Keratinocyte (primary cell): Measurements from ENCODE around the gene NPDC1. TPM values are rescaled to one million over a fixed set of nuclear protein-coding genes. Genes with fewer than 3 reads are reported as not detected.
A peak's percentile ranks its signal among the peaks of the same experiment; 100 is the strongest.

ENCODE experiments used
- DNase-seq: peaks from one replicate; pipeline ENCODE4 v3.0.0-alpha.2; 2011; ENCODE audit warnings: low read depth, missing footprints, low spot score
- FAIRE-seq: peaks from 2 replicates; lab custom pipeline; 2011; peaks lifted over from hg19 to GRCh38; lab: Jason Lieb, UNC
- H2AFZ ChIP-seq: 2 replicates; pipeline ENCODE4 v1.6.0; 2012; ENCODE audit warnings: low read length, control low read depth, inconsistent platforms; ENCODE audit not compliant: control insufficient read depth
- H3K27ac ChIP-seq: 2 replicates; pipeline ENCODE4 v1.5.1; 2011; ENCODE audit warnings: low read length; ENCODE audit not compliant: control insufficient read depth, insufficient read depth
- H3K27me3 ChIP-seq: 3 replicates; pipeline ENCODE4 v1.6.0; 2011; ENCODE audit warnings: low read length; ENCODE audit not compliant: control insufficient read depth, insufficient read depth; ENCODE audit errors: extremely low read depth
- H3K36me3 ChIP-seq, 2 experiments: 2 replicates in 1 of 2; 3 replicates in 1 of 2; pipeline ENCODE4 v1.5.1; 2011; ENCODE audit warnings: low read length in 2 of 2, mild to moderate bottlenecking in 1 of 2; ENCODE audit not compliant: control insufficient read depth in 2 of 2, insufficient read depth in 2 of 2; ENCODE audit errors: extremely low read depth in 1 of 2
- H3K4me1 ChIP-seq: 3 replicates; pipeline ENCODE4 v1.5.1; 2011; ENCODE audit warnings: low read length; ENCODE audit not compliant: control insufficient read depth, insufficient read depth; ENCODE audit errors: extremely low read depth
- H3K4me2 ChIP-seq: 3 replicates; pipeline ENCODE4 v1.6.0; 2011; ENCODE audit warnings: low read depth, low read length; ENCODE audit not compliant: control insufficient read depth, insufficient read depth; ENCODE audit errors: extremely low read depth
- H3K4me3 ChIP-seq, 3 experiments: fragments of 200-600 bp in 1 of 3; sonication (generic) in 1 of 3; 2 replicates in 2 of 3; 3 replicates in 1 of 3; pipeline ENCODE4 v1.5.1; 2011 to 2016; ENCODE audit warnings: low read length in 3 of 3, mild to moderate bottlenecking in 3 of 3, control low read depth in 2 of 3, inconsistent platforms in 1 of 3, low read depth in 1 of 3, mixed read lengths in 1 of 3, mixed run types in 1 of 3, moderate library complexity in 1 of 3; ENCODE audit not compliant: control insufficient read depth in 2 of 3, insufficient read depth in 2 of 3; ENCODE audit errors: extremely low read depth in 1 of 3
- H3K79me2 ChIP-seq: 2 replicates; pipeline ENCODE4 v1.6.0; 2012; ENCODE audit warnings: low read length; ENCODE audit not compliant: control insufficient read depth, insufficient read depth
- H3K9ac ChIP-seq: 3 replicates; pipeline ENCODE4 v1.6.0; 2011; ENCODE audit warnings: low read length; ENCODE audit not compliant: control insufficient read depth, insufficient read depth; ENCODE audit errors: extremely low read depth
- H3K9me1 ChIP-seq: 3 replicates; pipeline ENCODE4 v1.6.0; 2011; ENCODE audit warnings: low read length; ENCODE audit not compliant: control insufficient read depth, insufficient read depth; ENCODE audit errors: extremely low read depth
- H3K9me3 ChIP-seq: 2 replicates; pipeline ENCODE4 v1.5.1; 2012; ENCODE audit warnings: low read depth, low read length; ENCODE audit not compliant: control insufficient read depth
- H4K20me1 ChIP-seq: 3 replicates; pipeline ENCODE4 v1.6.0; 2011; ENCODE audit warnings: low read length; ENCODE audit not compliant: control insufficient read depth, insufficient read depth; ENCODE audit errors: extremely low read depth
- EZH2 ChIP-seq: IDR thresholded peaks from one replicate; pipeline ENCODE4 v1.6.1; 2012; ENCODE audit warnings: inconsistent platforms, mild to moderate bottlenecking, low read length, moderate library complexity
- dilution Hi-C: fragments of 300-500 bp; cut with MboI; formaldehyde crosslinking; loops from one replicate; pipeline ENCODE4 v1.7.0; 2020; ENCODE audit warnings: low sequenced_read_pairs; ENCODE audit not compliant: extremely low pct_ligation_motif_present
- polyA plus RNA-seq, 5 experiments: library from polyadenylated mRNA; depleted of rRNA in 3 of 5; stranded (reverse) in 3 of 5; stranded (forward) in 1 of 5; unstranded in 1 of 5; fragments of >200 nt; gene quantifications; 1 replicate in 1 of 5; 2 replicates in 3 of 5; 3 replicates in 1 of 5; pipeline versions ENCODE4 v1.2.1 to v1.2.3, GENCODE V29; 2011 to 2012; ENCODE audit warnings: missing spikeins in 2 of 5, low read depth in 1 of 5, low replicate concordance in 1 of 5
- TF ChIP-seq, protein P1 (sequence below), 3 experiments: IDR thresholded peaks in 1 of 3; conservative IDR thresholded peaks in 1 of 3; optimal IDR thresholded peaks in 1 of 3; 2 replicates in 2 of 3; 3 replicates in 1 of 3; pipeline versions ENCODE3 to v1.5.1; 2011; ENCODE audit warnings: low read length in 3 of 3, mild to moderate bottlenecking in 3 of 3, moderate library complexity in 2 of 3, control low read depth in 1 of 3, inconsistent platforms in 1 of 3; ENCODE audit not compliant: insufficient read depth in 2 of 3; ENCODE audit errors: extremely low read depth in 1 of 3

Gene NPDC1
- polyA plus RNA-seq, 1 donor (not counting 4 experiments of a cell fraction or from before 2014, with no cell fraction given): 9.8 TPM

DNA sequence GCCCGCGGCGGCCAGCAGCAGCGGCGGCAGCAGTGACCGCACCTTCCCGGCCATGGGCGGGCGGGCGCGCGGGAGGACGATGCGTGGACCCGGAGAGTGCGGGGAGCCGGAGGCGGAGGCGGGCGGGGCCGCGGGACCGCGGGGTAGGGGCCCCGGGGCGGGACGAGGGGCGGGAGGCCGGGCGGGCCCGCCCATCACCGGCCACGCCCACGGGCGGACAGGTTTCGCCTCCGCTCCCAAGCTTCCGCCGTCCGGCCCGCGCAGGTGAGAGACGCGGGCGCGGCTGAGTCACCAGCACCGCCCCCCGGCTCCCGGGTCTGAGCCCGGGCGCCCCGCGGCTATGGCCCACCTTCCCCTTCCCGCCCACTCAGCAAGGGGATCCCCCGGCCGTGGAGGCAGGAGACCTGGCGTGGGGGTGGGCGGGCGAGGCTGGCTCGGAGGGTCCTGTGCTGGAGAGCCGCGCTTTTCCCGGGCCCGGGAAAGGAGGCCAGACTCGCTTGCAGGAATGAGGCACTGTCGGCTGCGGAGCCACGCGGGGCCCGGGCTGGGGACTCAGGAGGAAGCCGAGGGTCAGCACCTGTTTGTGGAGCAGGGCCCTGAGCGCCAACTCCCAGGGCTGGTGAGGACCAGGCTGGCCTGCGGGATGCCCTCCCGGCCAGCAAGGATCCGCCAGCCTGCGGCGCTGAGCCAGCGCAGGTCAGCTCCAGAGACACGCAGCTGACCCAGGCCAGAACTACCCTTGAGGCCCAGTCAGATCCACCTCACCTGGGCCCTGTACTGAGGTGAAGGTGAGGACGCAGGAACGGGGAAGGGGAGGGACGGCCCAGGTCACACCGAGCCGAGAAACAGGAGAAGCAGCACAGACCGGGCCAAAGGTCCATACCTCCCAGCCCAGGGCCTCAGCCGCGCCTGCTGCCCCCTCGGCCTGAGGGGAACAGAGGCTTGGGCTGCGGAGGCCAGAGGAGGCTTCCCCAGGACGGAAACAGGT, 8.3 kb upstream of the NPDC1 start, which contains the start of gene ENTPD2:
Gene ENTPD2 (minus strand): TSS at position 118 of the 988 bp plus-strand sequence. CDS start 64 bp downstream, at position 54.
- no peak within 1 kb of the TSS for H3K9ac ChIP-seq
- peak within 1 kb of the TSS; percentile 13 for H2AFZ ChIP-seq
- H3K4me3 ChIP-seq: peak within 1 kb of the TSS; percentile 26 to 63 (median 47)
- no peaks in the 10 kb centered on the region for H3K9me1 ChIP-seq
- peaks cover 8% of the 10 kb centered on the region for H3K27me3 ChIP-seq
- DNase-seq (no peak), FAIRE-seq (no peak)
- no peaks in the 10 kb centered on the region for H3K9me3 ChIP-seq
- no peaks in the 10 kb centered on the region for H3K36me3 ChIP-seq
- TF ChIP-seq, protein P1, sequence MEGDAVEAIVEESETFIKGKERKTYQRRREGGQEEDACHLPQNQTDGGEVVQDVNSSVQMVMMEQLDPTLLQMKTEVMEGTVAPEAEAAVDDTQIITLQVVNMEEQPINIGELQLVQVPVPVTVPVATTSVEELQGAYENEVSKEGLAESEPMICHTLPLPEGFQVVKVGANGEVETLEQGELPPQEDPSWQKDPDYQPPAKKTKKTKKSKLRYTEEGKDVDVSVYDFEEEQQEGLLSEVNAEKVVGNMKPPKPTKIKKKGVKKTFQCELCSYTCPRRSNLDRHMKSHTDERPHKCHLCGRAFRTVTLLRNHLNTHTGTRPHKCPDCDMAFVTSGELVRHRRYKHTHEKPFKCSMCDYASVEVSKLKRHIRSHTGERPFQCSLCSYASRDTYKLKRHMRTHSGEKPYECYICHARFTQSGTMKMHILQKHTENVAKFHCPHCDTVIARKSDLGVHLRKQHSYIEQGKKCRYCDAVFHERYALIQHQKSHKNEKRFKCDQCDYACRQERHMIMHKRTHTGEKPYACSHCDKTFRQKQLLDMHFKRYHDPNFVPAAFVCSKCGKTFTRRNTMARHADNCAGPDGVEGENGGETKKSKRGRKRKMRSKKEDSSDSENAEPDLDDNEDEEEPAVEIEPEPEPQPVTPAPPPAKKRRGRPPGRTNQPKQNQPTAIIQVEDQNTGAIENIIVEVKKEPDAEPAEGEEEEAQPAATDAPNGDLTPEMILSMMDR (optimal IDR thresholded peaks at IDR 0.05 in 1 of 3, IDR thresholded peaks at IDR 0.05 in 1 of 3, conservative IDR thresholded peaks at IDR 0.05 in 1 of 3; ENCODE audit: extremely low read depth in 1 of 3, insufficient read depth in 2 of 3, low read length in 3 of 3): no peak
- TF ChIP-seq EZH2: no peak
- H3K4me1 ChIP-seq: no peaks in the 10 kb centered on the region
- H3K79me2 ChIP-seq: no peaks in the 10 kb centered on the region
- peak within 1 kb of the TSS; percentile 69 for H3K4me2 ChIP-seq
- H3K27ac ChIP-seq: no peak within 1 kb of the TSS
- dilution Hi-C loops: no loop called here
- H4K20me1 ChIP-seq: peaks cover 7% of the 10 kb centered on the region

DNA sequence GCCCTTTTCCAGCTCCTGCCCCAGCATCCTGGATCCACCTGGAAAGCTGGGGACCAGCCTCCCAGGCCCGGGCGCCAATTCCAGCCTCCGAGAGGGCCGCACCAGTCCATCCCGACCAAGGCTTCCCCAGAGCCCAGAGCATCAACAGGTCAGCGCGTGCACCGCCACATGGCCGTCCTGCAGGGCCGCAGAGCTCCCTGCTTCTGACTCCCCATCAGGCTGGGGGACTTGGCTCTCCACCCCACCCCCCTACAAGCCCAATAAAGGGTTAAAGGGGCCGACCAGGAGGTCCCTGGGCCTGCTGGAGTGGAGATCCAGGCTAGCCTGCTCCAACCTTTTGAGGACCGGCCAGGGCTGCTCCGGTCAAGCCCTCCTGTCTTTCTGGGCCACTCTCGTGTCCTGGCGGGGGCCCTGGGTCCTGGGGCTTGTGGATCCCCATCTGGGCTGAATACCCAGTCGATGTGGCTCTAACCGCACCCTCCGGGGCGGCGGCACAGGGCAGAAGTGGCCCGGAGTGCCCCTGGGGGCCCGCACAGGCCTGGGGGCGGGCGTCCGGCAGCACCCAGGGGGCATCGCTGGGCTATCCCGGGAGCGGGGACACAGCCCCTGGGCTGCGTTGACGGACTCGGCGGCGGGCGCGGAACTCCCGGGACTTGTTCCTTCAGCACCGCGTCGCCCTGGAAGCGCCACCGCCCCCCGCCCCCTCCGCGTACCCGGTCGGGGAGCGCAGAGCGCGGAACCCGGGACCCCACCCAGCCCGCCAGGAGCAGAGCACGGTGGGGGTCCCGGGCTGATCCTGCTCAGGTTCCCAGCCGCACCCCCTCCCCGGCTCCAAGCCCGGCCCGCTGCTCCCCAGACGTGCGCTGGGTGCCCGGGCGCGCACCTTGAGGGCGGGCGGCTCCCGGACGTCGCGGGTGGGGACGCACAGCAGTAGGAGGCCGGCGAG, 7.3 kb upstream of the NPDC1 start:
- Histone ChIP-seq H3K9me1 (no peaks in the 10 kb centered on the region), H3K79me2 (no peaks in the 10 kb centered on the region), H3K36me3 (no peaks in the 10 kb centered on the region), H3K9ac (no peak overlapping the region), H3K27ac (no peak overlapping the region), H3K27me3 (peaks cover 11% of the 10 kb centered on the region), H3K4me3 (peak overlapping the region; percentile 26 to 63 (median 47)), H2AFZ (peak overlapping the region; percentile 12), H3K4me1 (no peaks in the 10 kb centered on the region), H4K20me1 (peaks cover 7% of the 10 kb centered on the region), H3K4me2 (peak overlapping the region; percentile 69), H3K9me3 (no peaks in the 10 kb centered on the region)
- dilution Hi-C loops: no loop called here
- FAIRE-seq (no peak), DNase-seq (no peak)
- TF ChIP-seq, protein P1 (optimal IDR thresholded peaks at IDR 0.05 in 1 of 3, IDR thresholded peaks at IDR 0.05 in 1 of 3, conservative IDR thresholded peaks at IDR 0.05 in 1 of 3; ENCODE audit: extremely low read depth in 1 of 3, insufficient read depth in 2 of 3, low read length in 3 of 3): no peak
- no peak for TF ChIP-seq EZH2
